Naive thymus-derived CD4-positive, alpha-beta T cell (primary cell): ENCODE data around the gene EZR. TPM values are rescaled to one million over a fixed set of nuclear protein-coding genes. Genes with fewer than 3 reads are reported as not detected.
A peak's percentile ranks its signal among the peaks of the same experiment; 100 is the strongest.

Source experiments
- ATAC-seq: fragments of 150-1000 bp; cut with Tn5 transposase; 2 replicates; pipeline ENCODE4 v1.10.0; 2021; ENCODE audit warnings: mild to moderate bottlenecking, moderate library complexity
- CTCF ChIA-PET: fragments of 350-600 bp; sonication (Branson Sonifier 250); formaldehyde crosslinking; loops from one replicate; lab custom pipeline; 2021; ENCODE audit warnings: antibody characterized with exemption; lab: Charles Lee
- POLR2A ChIA-PET: fragments of 350-600 bp; sonication (Branson Sonifier 250); formaldehyde crosslinking; loops from one replicate; lab custom pipeline; 2021; ENCODE audit warnings: antibody characterized with exemption, inconsistent platforms; lab: Charles Lee
- DNase-seq, 9 donors: peaks; one replicate each; pipeline versions ENCODE4 v3.0.0 to v3.0.0-alpha.2; 2020 to 2022; ENCODE audit warnings: mixed read lengths in 1 of 9
- H3K27ac ChIP-seq: one replicate; pipeline ENCODE4 v1.7.0; 2013; ENCODE audit warnings: mild to moderate bottlenecking, low read depth, low read length, moderate library complexity
- H3K27me3 ChIP-seq, 2 donors: one replicate each; pipeline ENCODE4 v1.7.0; 2013; ENCODE audit warnings: low read length in 2 of 2, mild to moderate bottlenecking in 2 of 2, moderate library complexity in 2 of 2; ENCODE audit not compliant: control insufficient read depth in 2 of 2, insufficient read depth in 2 of 2
- H3K36me3 ChIP-seq, 3 experiments: 1 replicate in 2 of 3; 2 replicates in 1 of 3; pipeline ENCODE4 v1.7.0; 2013; ENCODE audit warnings: low read length in 3 of 3, mild to moderate bottlenecking in 3 of 3, moderate library complexity in 1 of 3; ENCODE audit not compliant: insufficient read depth in 3 of 3, control insufficient read depth in 2 of 3
- H3K4me1 ChIP-seq, 2 donors: one replicate each; pipeline ENCODE4 v1.7.0; 2013; ENCODE audit warnings: low read length in 2 of 2, mild to moderate bottlenecking in 2 of 2, moderate library complexity in 1 of 2; ENCODE audit not compliant: control insufficient read depth in 2 of 2, insufficient read depth in 2 of 2
- H3K4me3 ChIP-seq: 2 replicates; pipeline ENCODE4 v1.7.0; 2013; ENCODE audit warnings: mild to moderate bottlenecking, low read length
- H3K9me3 ChIP-seq, 3 experiments: 1 replicate in 2 of 3; 2 replicates in 1 of 3; pipeline ENCODE4 v1.7.0; 2013; ENCODE audit warnings: low read length in 3 of 3; ENCODE audit not compliant: control insufficient read depth in 2 of 3
- H3K27ac Mint-ChIP-seq, 9 donors: one replicate each; pipeline ENCODE4 v1.8.0; 2020 to 2022; ENCODE audit warnings: mixed read lengths in 9 of 9, mild to moderate bottlenecking in 8 of 9, moderate library complexity in 5 of 9, inconsistent platforms in 2 of 9
- H3K27me3 Mint-ChIP-seq, 5 donors: one replicate each; pipeline ENCODE4 v1.8.0; 2021 to 2022; ENCODE audit warnings: mixed read lengths in 5 of 5, mild to moderate bottlenecking in 1 of 5
- H3K36me3 Mint-ChIP-seq, 5 donors: one replicate each; pipeline ENCODE4 v1.8.0; 2020 to 2022; ENCODE audit warnings: mixed read lengths in 5 of 5, mild to moderate bottlenecking in 3 of 5, inconsistent platforms in 1 of 5
- H3K4me1 Mint-ChIP-seq, 7 donors: one replicate each; pipeline ENCODE4 v1.8.0; 2020 to 2022; ENCODE audit warnings: mixed read lengths in 7 of 7, mild to moderate bottlenecking in 3 of 7, inconsistent platforms in 1 of 7
- H3K4me3 Mint-ChIP-seq, 10 donors: one replicate each; pipeline ENCODE4 v1.8.0; 2020 to 2022; ENCODE audit warnings: mild to moderate bottlenecking in 10 of 10, mixed read lengths in 10 of 10, moderate library complexity in 6 of 10, inconsistent platforms in 2 of 10
- H3K9me3 Mint-ChIP-seq, 11 donors: one replicate each; pipeline ENCODE4 v1.8.0; 2020 to 2022; ENCODE audit warnings: mixed read lengths in 11 of 11, mild to moderate bottlenecking in 4 of 11, inconsistent platforms in 1 of 11, moderate library complexity in 1 of 11
- intact Hi-C, 2 donors: fragments of 100-400 bp; cut with micrococcal nuclease; formaldehyde crosslinking; loops; one replicate each; pipeline ENCODE4 v1.15.1; 2023
- polyA plus RNA-seq, 2 donors: library from polyadenylated mRNA; unstranded; fragments of 300-500 nt; fragmentation: Illumina TruSeq; gene quantifications; one replicate each; pipeline ENCODE4 v1.2.3, GENCODE V29; 2021
- total RNA-seq, 6 experiments: library from RNA in 5 of 6; stranded (reverse) in 5 of 6; gene quantifications; 1 replicate in 5 of 6; 2 replicates in 1 of 6; pipeline ENCODE4 v1.2.3 and lab custom pipeline; 2021 to 2026

The EZR gene
- total and polyA plus RNA-seq, 7 experiments from 2014 or later = 115 to 201 (median 140) TPM

DNA sequence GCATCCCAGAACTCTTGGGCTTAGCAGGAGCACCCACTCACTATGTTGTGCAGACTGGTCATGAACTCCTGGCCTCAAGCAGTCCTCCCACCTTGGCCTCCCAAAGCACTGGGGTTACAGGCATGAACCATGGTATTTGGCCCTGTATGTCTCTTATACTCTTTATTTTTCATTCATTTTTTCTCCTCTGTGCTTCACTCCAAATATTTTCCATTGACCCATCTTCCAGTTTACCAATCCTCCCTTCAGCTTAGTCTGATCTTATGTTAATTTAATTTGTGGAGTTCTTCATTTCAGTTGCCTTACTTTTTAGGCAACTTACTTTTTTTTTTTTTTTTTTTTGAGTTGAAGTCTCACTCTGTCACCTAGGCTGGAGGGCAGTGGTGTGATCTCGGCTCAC is 79.5 kb downstream of the EZR start:
- Histone ChIP-seq H3K4me3 (no peak overlapping the region), H3K36me3 (peaks cover 0 to 52% (median 0%) of the 10 kb centered on the region in 3 experiments), H3K27me3 (no peaks in the 10 kb centered on the region), H3K4me1 (no peaks in the 10 kb centered on the region), H3K9me3 (peaks cover 0 to 11% (median 0%) of the 10 kb centered on the region in 3 experiments), H3K27ac (no peak overlapping the region)
- peaks cover 0 to 27% (median 13%) of the 10 kb centered on the region in 11 donors for H3K9me3 Mint-ChIP-seq
- peaks cover 0 to 16% (median 3%) of the 10 kb centered on the region in 7 donors for H3K4me1 Mint-ChIP-seq
- intact Hi-C loops = no loop called here
- ATAC-seq (no peak), DNase-seq (no peak)
- H3K27ac Mint-ChIP-seq = no peak overlapping the region
- no peak overlapping the region for H3K4me3 Mint-ChIP-seq
- POLR2A ChIA-PET = interaction anchor here (0.6 kb wide), 2 partner anchors 165 to 580 kb away, joined by 3 to 4 read pairs; no protein-coding TSS in a partner anchor
- peaks cover 21 to 80% (median 58%) of the 10 kb centered on the region in 5 donors for H3K36me3 Mint-ChIP-seq
- CTCF ChIA-PET = interaction anchor here (0.7 kb wide), 2 partner anchors 36 to 319 kb away, joined by 3 to 4 read pairs; no protein-coding TSS in a partner anchor
- no peaks in the 10 kb centered on the region for H3K27me3 Mint-ChIP-seq

GRCh38 chr6:158737710-158738615 is 81.2 kb downstream of the EZR start:
- Histone ChIP-seq H3K9me3 (peaks cover 0 to 22% (median 0%) of the 10 kb centered on the region in 3 experiments), H3K36me3 (peaks cover 0 to 58% (median 6%) of the 10 kb centered on the region in 3 experiments), H3K4me3 (no peak overlapping the region), H3K27ac (no peak overlapping the region), H3K4me1 (no peaks in the 10 kb centered on the region), H3K27me3 (no peaks in the 10 kb centered on the region)
- no peak for DNase-seq
- peak overlapping the region in 6 of 9 donors; percentile 4 to 59 (median 18) for H3K27ac Mint-ChIP-seq
- no peaks in the 10 kb centered on the region for H3K27me3 Mint-ChIP-seq
- H3K9me3 Mint-ChIP-seq = peaks cover 0 to 38% (median 15%) of the 10 kb centered on the region in 11 donors
- H3K36me3 Mint-ChIP-seq = peaks cover 21 to 77% (median 60%) of the 10 kb centered on the region in 5 donors
- H3K4me1 Mint-ChIP-seq = peaks cover 0 to 21% (median 3%) of the 10 kb centered on the region in 7 donors
- peak; percentile 44 for ATAC-seq
- no peak overlapping the region for H3K4me3 Mint-ChIP-seq
- CTCF ChIA-PET = interaction anchor here (0.9 kb wide), 1 partner anchor 234 kb away, joined by 3 read pairs; no protein-coding TSS in a partner anchor
- intact Hi-C loops = no loop called here
- POLR2A ChIA-PET = no interaction called here

GRCh38 chr6:158737082-158737709 is 82.0 kb downstream of the EZR start:
- H3K4me3 ChIP-seq = no peak overlapping the region
- ChIA-PET CTCF (no interaction called here), POLR2A (no interaction called here)
- DNase-seq (no peak), ATAC-seq (no peak)
- peaks cover 0 to 22% (median 0%) of the 10 kb centered on the region in 3 experiments for H3K9me3 ChIP-seq
- H3K36me3 Mint-ChIP-seq = peaks cover 26 to 82% (median 63%) of the 10 kb centered on the region in 5 donors
- H3K27me3 ChIP-seq = no peaks in the 10 kb centered on the region
- H3K36me3 ChIP-seq = peaks cover 2 to 58% (median 6%) of the 10 kb centered on the region in 3 experiments
- intact Hi-C loops = no loop called here
- no peak overlapping the region for H3K27ac ChIP-seq
- no peaks in the 10 kb centered on the region for H3K4me1 ChIP-seq
- H3K4me3 Mint-ChIP-seq = no peak overlapping the region
- H3K4me1 Mint-ChIP-seq = peaks cover 0 to 21% (median 3%) of the 10 kb centered on the region in 7 donors
- H3K9me3 Mint-ChIP-seq = peaks cover 0 to 45% (median 18%) of the 10 kb centered on the region in 11 donors
- no peaks in the 10 kb centered on the region for H3K27me3 Mint-ChIP-seq
- H3K27ac Mint-ChIP-seq = peak overlapping the region in 1 of 9 donors; percentile 59

- peak overlapping the region in 1 of 9 donors; percentile 56 for H3K27ac Mint-ChIP-seq
- peaks cover 6 to 74% (median 6%) of the 10 kb centered on the region in 3 experiments for H3K36me3 ChIP-seq
- intact Hi-C loops = no loop called here
- H3K4me1 Mint-ChIP-seq = peaks cover 0 to 21% (median 0%) of the 10 kb centered on the region in 7 donors
- ATAC-seq (no peak), DNase-seq (no peak)
- no peaks in the 10 kb centered on the region for H3K27me3 ChIP-seq
- H3K27me3 Mint-ChIP-seq = no peaks in the 10 kb centered on the region
- CTCF ChIA-PET = no interaction called here
- no peak overlapping the region for H3K27ac ChIP-seq
- POLR2A ChIA-PET = no interaction called here
- peaks cover 0 to 45% (median 18%) of the 10 kb centered on the region in 11 donors for H3K9me3 Mint-ChIP-seq
- no peaks in the 10 kb centered on the region for H3K4me1 ChIP-seq
- peaks cover 30 to 82% (median 63%) of the 10 kb centered on the region in 5 donors for H3K36me3 Mint-ChIP-seq
- no peak overlapping the region for H3K4me3 ChIP-seq
- H3K9me3 ChIP-seq = peaks cover 0 to 22% (median 0%) of the 10 kb centered on the region in 3 experiments
- H3K4me3 Mint-ChIP-seq = no peak overlapping the region
Observed at GRCh38 chr6:158735009-158735408, 84.2 kb downstream of the EZR start.

- Histone ChIP-seq H3K4me1 (no peaks in the 10 kb centered on the region), H3K27me3 (no peaks in the 10 kb centered on the region), H3K4me3 (no peak overlapping the region), H3K36me3 (peaks cover 11 to 65% (median 20%) of the 10 kb centered on the region in 3 experiments), H3K27ac (no peak overlapping the region), H3K9me3 (peaks cover 0 to 10% (median 0%) of the 10 kb centered on the region in 3 experiments)
- Mint-ChIP-seq H3K9me3 (peaks cover 0 to 23% (median 5%) of the 10 kb centered on the region in 11 donors), H3K27ac (peak overlapping the region in 2 of 9 donors; percentile 9 to 17), H3K4me3 (no peak overlapping the region), H3K36me3 (peaks cover 21 to 71% (median 62%) of the 10 kb centered on the region in 5 donors), H3K4me1 (peaks cover 0 to 12% (median 0%) of the 10 kb centered on the region in 7 donors), H3K27me3 (no peaks in the 10 kb centered on the region)
- intact Hi-C loops = no loop called here
- DNase-seq = no peak
- no peak for ATAC-seq
- CTCF ChIA-PET = no interaction called here
- POLR2A ChIA-PET = interaction anchor here (1.0 kb wide), 1 partner anchor 139 kb away, joined by 3 read pairs; no protein-coding TSS in a partner anchor
Observed at GRCh38 chr6:158730541-158730907, 88.6 kb downstream of the EZR start.

- ChIA-PET POLR2A (interaction anchor here (1.0 kb wide), 1 partner anchor 140 kb away, joined by 3 read pairs; no protein-coding TSS in a partner anchor), CTCF (interaction anchor here (0.7 kb wide), 1 partner anchor 130 kb away, joined by 3 read pairs; no protein-coding TSS in a partner anchor)
- Mint-ChIP-seq H3K36me3 (peaks cover 21 to 71% (median 65%) of the 10 kb centered on the region in 5 donors), H3K27ac (peak overlapping the region in 2 of 9 donors; percentile 9 to 17), H3K4me3 (no peak overlapping the region), H3K4me1 (peaks cover 0 to 9% (median 0%) of the 10 kb centered on the region in 7 donors), H3K9me3 (peaks cover 0 to 23% (median 5%) of the 10 kb centered on the region in 11 donors), H3K27me3 (no peaks in the 10 kb centered on the region)
- no peak overlapping the region for H3K27ac ChIP-seq
- no peak overlapping the region for H3K4me3 ChIP-seq
- H3K36me3 ChIP-seq = peaks cover 11 to 66% (median 20%) of the 10 kb centered on the region in 3 experiments
- H3K27me3 ChIP-seq = no peaks in the 10 kb centered on the region
- no peaks in the 10 kb centered on the region for H3K4me1 ChIP-seq
- peaks cover 0 to 10% (median 0%) of the 10 kb centered on the region in 3 experiments for H3K9me3 ChIP-seq
- intact Hi-C loops = no loop called here
- DNase-seq (no peak), ATAC-seq (no peak)
Observed at GRCh38 chr6:158729906-158730540, 89.1 kb downstream of the EZR start.
